Lung microvascular endothelial cell (primary cell): Measurements from ENCODE around the gene COL12A1. TPM values are rescaled to one million over a fixed set of nuclear protein-coding genes. Genes with fewer than 3 reads are reported as not detected.

Experiments used
- DNase-seq, 2 donors: peaks; one replicate each; pipeline versions ENCODE4 v3.0.0 to v3.0.0-alpha.2; 2010; ENCODE audit warnings: low read depth in 2 of 2
- total RNA-seq: library from RNA; depleted of rRNA; stranded (reverse); fragments of >200 nt; gene quantifications from 2 replicates; pipeline ENCODE4 v1.2.1, GENCODE V29; 2014

Gene COL12A1
- total RNA-seq, 1 donor from 2014 or later, result 0.60 TPM

GRCh38 chr6:75044846-75045245 lies 161.0 kb downstream of the COL12A1 start:
- no peak for DNase-seq

GRCh38 chr6:75041381-75041780 lies 164.5 kb downstream of the COL12A1 start:
- no peak for DNase-seq

Other genes starting within 250 kb of the COL12A1 start
- gene COX7A2, start 37.7 kb upstream of the COL12A1 start, total RNA-seq, result 194 and 200 TPM in 2 replicates
- 121 and 126 TPM in 2 replicates for gene TMEM30A, start 78.7 kb upstream of the COL12A1 start, total RNA-seq